Measurements from ENCODE around the gene MPLKIP. TPM values are rescaled to one million over a fixed set of nuclear protein-coding genes. Genes with fewer than 3 reads are reported as not detected.

MPLKIP gene
- total RNA-seq, 1 experiment from 2014 or later, result 49.4 TPM

GRCh38 chr7:40102897-40103296 lies 31.5 kb downstream of the MPLKIP start:
- H3K9ac ChIP-seq (ENCODE audit: low read length), result no peak overlapping the region
- DNase-seq (ENCODE audit: low read depth, low spot score), result no peak
- no peaks in the 10 kb centered on the region for H3K9me3 ChIP-seq (ENCODE audit: control insufficient read depth in 1 of 2, insufficient read depth in 1 of 2, low read depth in 1 of 2, low read length in 2 of 2)
- no peak for ATAC-seq
- no peak overlapping the region for H3K4me2 ChIP-seq (ENCODE audit: low read length)
- ChIA-PET POLR2A (no interaction called here), CTCF (no interaction called here), RAD21 (ENCODE audit: low non-redundant PET in 1 of 2, low total read pairs in 2 of 2, uncharacterized antibody in 2 of 2, unreplicated experiment in 2 of 2) (no interaction called here)
- no peak overlapping the region for H2AFZ ChIP-seq (ENCODE audit: low read depth, low read length, poor library complexity, severe bottlenecking)
- no peaks in the 10 kb centered on the region for H4K20me1 ChIP-seq (ENCODE audit: insufficient read depth)
- H3K36me3 ChIP-seq (ENCODE audit: control insufficient read depth in 1 of 2, insufficient read depth in 2 of 2, low read length in 2 of 2), result no peaks in the 10 kb centered on the region
- intact Hi-C loops (cut with micrococcal nuclease), result no loop called here
- no peaks in the 10 kb centered on the region for H3K79me2 ChIP-seq (ENCODE audit: insufficient read depth, low read length)
- H3K4me3 ChIP-seq (replicated peaks in 1 of 2; ENCODE audit: low read depth in 1 of 2, low read length in 2 of 2), result no peak overlapping the region
- no peaks in the 10 kb centered on the region for H3K9me2 ChIP-seq (ENCODE audit: insufficient read depth)
- no peaks in the 10 kb centered on the region for H3K4me1 ChIP-seq (ENCODE audit: control insufficient read depth in 1 of 2, insufficient read depth in 2 of 2, low read length in 2 of 2)
- TF ChIP-seq, protein P1, sequence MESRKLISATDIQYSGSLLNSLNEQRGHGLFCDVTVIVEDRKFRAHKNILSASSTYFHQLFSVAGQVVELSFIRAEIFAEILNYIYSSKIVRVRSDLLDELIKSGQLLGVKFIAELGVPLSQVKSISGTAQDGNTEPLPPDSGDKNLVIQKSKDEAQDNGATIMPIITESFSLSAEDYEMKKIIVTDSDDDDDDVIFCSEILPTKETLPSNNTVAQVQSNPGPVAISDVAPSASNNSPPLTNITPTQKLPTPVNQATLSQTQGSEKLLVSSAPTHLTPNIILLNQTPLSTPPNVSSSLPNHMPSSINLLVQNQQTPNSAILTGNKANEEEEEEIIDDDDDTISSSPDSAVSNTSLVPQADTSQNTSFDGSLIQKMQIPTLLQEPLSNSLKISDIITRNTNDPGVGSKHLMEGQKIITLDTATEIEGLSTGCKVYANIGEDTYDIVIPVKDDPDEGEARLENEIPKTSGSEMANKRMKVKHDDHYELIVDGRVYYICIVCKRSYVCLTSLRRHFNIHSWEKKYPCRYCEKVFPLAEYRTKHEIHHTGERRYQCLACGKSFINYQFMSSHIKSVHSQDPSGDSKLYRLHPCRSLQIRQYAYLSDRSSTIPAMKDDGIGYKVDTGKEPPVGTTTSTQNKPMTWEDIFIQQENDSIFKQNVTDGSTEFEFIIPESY (IDR thresholded peaks at IDR 0.05; ENCODE audit: extremely low read depth, insufficient replicate concordance, low read length), result no peak
- no peak for TF ChIP-seq FOSL1 (IDR thresholded peaks at IDR 0.05; ENCODE audit: low read depth)
- no peak for TF ChIP-seq SIN3A (IDR thresholded peaks at IDR 0.05; ENCODE audit: low read depth)
- TF ChIP-seq POLR2A (IDR thresholded peaks at IDR 0.05; ENCODE audit: borderline replicate concordance, extremely low read depth, insufficient read depth, insufficient read length), result no peak
- TF ChIP-seq, protein P2, sequence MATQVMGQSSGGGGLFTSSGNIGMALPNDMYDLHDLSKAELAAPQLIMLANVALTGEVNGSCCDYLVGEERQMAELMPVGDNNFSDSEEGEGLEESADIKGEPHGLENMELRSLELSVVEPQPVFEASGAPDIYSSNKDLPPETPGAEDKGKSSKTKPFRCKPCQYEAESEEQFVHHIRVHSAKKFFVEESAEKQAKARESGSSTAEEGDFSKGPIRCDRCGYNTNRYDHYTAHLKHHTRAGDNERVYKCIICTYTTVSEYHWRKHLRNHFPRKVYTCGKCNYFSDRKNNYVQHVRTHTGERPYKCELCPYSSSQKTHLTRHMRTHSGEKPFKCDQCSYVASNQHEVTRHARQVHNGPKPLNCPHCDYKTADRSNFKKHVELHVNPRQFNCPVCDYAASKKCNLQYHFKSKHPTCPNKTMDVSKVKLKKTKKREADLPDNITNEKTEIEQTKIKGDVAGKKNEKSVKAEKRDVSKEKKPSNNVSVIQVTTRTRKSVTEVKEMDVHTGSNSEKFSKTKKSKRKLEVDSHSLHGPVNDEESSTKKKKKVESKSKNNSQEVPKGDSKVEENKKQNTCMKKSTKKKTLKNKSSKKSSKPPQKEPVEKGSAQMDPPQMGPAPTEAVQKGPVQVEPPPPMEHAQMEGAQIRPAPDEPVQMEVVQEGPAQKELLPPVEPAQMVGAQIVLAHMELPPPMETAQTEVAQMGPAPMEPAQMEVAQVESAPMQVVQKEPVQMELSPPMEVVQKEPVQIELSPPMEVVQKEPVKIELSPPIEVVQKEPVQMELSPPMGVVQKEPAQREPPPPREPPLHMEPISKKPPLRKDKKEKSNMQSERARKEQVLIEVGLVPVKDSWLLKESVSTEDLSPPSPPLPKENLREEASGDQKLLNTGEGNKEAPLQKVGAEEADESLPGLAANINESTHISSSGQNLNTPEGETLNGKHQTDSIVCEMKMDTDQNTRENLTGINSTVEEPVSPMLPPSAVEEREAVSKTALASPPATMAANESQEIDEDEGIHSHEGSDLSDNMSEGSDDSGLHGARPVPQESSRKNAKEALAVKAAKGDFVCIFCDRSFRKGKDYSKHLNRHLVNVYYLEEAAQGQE (IDR thresholded peaks at IDR 0.05; ENCODE audit: low read depth), result no peak
- no peak for TF ChIP-seq EZH2phosphoT487 (IDR thresholded peaks at IDR 0.05; ENCODE audit: borderline replicate concordance)
- no peak overlapping the region for H3K27ac ChIP-seq (ENCODE audit: low read depth, low read length)
- no TSS peak for BruUV-seq (replicated peaks)
- H3K27me3 ChIP-seq (ENCODE audit: insufficient read depth, low read length), result no peaks in the 10 kb centered on the region

All from HCT116 (cell line).